H1 (cell line): Measurements from ENCODE around the gene GALNTL6. TPM values are rescaled to one million over a fixed set of nuclear protein-coding genes. Genes with fewer than 3 reads are reported as not detected.

Experiments
- BRCA1 ChIP-seq: IDR thresholded peaks from 2 replicates; pipeline ENCODE4 v1.6.1; 2012; ENCODE audit warnings: low read depth, low read length, improper control_type of control experiment
- KDM5A ChIP-seq: fragments of 200-600 bp; IDR thresholded peaks from 2 replicates; pipeline ENCODE4 v1.7.1; 2012; ENCODE audit warnings: mild to moderate bottlenecking, low read length, inconsistent platforms, mixed read lengths
- SIX5 ChIP-seq: IDR thresholded peaks from 2 replicates; pipeline ENCODE4 v1.6.1; 2011; ENCODE audit warnings: mild to moderate bottlenecking, low read depth, low read length
- TBP ChIP-seq: IDR thresholded peaks from 2 replicates; pipeline ENCODE4 v1.6.1; 2011; ENCODE audit warnings: low read depth, low read length, improper control_type of control experiment
- ZNF274 ChIP-seq: IDR thresholded peaks from 2 replicates; pipeline ENCODE4 v1.7.0; 2012; ENCODE audit warnings: low read length, borderline replicate concordance; ENCODE audit errors: extremely low read depth
- polyA plus RNA-seq, 7 experiments: library from polyadenylated mRNA; depleted of rRNA in 3 of 7; stranded (reverse) in 5 of 7; unstranded in 2 of 7; fragments of >200 nt in 5 of 7; fragments of 200-250 nt in 2 of 7; gene quantifications; 1 replicate in 5 of 7; 2 replicates in 1 of 7; 4 replicates in 1 of 7; pipeline versions ENCODE4 v1.2.1 to v1.2.3, GENCODE V29; 2011 to 2013; ENCODE audit warnings: missing spikeins in 2 of 7, mixed read lengths in 2 of 7
- total RNA-seq: library from RNA; stranded (reverse); fragmentation: NEBNext Ultra II Directional; extraction: Animal tissue kit (Norgen Biotek cat#: 25700); gene quantifications from 2 replicates; pipeline ENCODE4 v1.2.1, GENCODE V29; 2021
- TF ChIP-seq, protein P1 (sequence below): fragments of 300-600 bp; sonication (generic); IDR thresholded peaks from 2 replicates; pipeline ENCODE4 v1.7.1; 2012; ENCODE audit warnings: low read length, moderate library complexity, mild to moderate bottlenecking, inconsistent platforms; ENCODE audit not compliant: insufficient replicate concordance

Gene GALNTL6
- total and polyA plus RNA-seq, 2 of the 8 experiments (the other 6 are each of a cell fraction or from before 2014, with no cell fraction given), result 0.03 to 0.32 TPM

DNA sequence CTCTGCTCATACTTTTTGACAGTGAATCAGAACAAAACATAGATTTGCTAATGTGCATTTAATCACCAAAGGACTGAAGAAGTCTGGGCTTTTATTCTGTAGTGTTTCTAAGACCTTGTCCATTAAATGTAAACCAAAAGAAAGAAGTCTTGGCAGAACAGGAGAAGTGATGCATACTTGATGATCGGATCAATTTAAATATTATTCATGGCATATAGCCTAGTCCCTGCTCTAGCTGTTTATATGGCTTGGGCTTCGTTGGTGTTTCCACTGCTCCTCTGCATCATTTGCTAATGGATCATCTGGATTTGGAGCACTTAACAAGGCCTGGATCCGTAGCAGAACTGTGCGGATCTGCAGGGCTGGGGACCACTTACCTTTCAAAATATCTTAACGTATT lies 566.6 kb downstream of the GALNTL6 start (continued):
- TF ChIP-seq, protein P1, sequence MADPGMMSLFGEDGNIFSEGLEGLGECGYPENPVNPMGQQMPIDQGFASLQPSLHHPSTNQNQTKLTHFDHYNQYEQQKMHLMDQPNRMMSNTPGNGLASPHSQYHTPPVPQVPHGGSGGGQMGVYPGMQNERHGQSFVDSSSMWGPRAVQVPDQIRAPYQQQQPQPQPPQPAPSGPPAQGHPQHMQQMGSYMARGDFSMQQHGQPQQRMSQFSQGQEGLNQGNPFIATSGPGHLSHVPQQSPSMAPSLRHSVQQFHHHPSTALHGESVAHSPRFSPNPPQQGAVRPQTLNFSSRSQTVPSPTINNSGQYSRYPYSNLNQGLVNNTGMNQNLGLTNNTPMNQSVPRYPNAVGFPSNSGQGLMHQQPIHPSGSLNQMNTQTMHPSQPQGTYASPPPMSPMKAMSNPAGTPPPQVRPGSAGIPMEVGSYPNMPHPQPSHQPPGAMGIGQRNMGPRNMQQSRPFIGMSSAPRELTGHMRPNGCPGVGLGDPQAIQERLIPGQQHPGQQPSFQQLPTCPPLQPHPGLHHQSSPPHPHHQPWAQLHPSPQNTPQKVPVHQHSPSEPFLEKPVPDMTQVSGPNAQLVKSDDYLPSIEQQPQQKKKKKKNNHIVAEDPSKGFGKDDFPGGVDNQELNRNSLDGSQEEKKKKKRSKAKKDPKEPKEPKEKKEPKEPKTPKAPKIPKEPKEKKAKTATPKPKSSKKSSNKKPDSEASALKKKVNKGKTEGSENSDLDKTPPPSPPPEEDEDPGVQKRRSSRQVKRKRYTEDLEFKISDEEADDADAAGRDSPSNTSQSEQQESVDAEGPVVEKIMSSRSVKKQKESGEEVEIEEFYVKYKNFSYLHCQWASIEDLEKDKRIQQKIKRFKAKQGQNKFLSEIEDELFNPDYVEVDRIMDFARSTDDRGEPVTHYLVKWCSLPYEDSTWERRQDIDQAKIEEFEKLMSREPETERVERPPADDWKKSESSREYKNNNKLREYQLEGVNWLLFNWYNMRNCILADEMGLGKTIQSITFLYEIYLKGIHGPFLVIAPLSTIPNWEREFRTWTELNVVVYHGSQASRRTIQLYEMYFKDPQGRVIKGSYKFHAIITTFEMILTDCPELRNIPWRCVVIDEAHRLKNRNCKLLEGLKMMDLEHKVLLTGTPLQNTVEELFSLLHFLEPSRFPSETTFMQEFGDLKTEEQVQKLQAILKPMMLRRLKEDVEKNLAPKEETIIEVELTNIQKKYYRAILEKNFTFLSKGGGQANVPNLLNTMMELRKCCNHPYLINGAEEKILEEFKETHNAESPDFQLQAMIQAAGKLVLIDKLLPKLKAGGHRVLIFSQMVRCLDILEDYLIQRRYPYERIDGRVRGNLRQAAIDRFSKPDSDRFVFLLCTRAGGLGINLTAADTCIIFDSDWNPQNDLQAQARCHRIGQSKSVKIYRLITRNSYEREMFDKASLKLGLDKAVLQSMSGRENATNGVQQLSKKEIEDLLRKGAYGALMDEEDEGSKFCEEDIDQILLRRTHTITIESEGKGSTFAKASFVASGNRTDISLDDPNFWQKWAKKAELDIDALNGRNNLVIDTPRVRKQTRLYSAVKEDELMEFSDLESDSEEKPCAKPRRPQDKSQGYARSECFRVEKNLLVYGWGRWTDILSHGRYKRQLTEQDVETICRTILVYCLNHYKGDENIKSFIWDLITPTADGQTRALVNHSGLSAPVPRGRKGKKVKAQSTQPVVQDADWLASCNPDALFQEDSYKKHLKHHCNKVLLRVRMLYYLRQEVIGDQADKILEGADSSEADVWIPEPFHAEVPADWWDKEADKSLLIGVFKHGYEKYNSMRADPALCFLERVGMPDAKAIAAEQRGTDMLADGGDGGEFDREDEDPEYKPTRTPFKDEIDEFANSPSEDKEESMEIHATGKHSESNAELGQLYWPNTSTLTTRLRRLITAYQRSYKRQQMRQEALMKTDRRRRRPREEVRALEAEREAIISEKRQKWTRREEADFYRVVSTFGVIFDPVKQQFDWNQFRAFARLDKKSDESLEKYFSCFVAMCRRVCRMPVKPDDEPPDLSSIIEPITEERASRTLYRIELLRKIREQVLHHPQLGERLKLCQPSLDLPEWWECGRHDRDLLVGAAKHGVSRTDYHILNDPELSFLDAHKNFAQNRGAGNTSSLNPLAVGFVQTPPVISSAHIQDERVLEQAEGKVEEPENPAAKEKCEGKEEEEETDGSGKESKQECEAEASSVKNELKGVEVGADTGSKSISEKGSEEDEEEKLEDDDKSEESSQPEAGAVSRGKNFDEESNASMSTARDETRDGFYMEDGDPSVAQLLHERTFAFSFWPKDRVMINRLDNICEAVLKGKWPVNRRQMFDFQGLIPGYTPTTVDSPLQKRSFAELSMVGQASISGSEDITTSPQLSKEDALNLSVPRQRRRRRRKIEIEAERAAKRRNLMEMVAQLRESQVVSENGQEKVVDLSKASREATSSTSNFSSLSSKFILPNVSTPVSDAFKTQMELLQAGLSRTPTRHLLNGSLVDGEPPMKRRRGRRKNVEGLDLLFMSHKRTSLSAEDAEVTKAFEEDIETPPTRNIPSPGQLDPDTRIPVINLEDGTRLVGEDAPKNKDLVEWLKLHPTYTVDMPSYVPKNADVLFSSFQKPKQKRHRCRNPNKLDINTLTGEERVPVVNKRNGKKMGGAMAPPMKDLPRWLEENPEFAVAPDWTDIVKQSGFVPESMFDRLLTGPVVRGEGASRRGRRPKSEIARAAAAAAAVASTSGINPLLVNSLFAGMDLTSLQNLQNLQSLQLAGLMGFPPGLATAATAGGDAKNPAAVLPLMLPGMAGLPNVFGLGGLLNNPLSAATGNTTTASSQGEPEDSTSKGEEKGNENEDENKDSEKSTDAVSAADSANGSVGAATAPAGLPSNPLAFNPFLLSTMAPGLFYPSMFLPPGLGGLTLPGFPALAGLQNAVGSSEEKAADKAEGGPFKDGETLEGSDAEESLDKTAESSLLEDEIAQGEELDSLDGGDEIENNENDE, result no peak
- TF ChIP-seq ZNF274, result no peak
- no peak for TF ChIP-seq KDM5A
- TF ChIP-seq BRCA1, result no peak
- no peak for TF ChIP-seq SIX5
- TF ChIP-seq TBP, result no peak
